ENCODE results near the gene MUC5AC.

DNA sequence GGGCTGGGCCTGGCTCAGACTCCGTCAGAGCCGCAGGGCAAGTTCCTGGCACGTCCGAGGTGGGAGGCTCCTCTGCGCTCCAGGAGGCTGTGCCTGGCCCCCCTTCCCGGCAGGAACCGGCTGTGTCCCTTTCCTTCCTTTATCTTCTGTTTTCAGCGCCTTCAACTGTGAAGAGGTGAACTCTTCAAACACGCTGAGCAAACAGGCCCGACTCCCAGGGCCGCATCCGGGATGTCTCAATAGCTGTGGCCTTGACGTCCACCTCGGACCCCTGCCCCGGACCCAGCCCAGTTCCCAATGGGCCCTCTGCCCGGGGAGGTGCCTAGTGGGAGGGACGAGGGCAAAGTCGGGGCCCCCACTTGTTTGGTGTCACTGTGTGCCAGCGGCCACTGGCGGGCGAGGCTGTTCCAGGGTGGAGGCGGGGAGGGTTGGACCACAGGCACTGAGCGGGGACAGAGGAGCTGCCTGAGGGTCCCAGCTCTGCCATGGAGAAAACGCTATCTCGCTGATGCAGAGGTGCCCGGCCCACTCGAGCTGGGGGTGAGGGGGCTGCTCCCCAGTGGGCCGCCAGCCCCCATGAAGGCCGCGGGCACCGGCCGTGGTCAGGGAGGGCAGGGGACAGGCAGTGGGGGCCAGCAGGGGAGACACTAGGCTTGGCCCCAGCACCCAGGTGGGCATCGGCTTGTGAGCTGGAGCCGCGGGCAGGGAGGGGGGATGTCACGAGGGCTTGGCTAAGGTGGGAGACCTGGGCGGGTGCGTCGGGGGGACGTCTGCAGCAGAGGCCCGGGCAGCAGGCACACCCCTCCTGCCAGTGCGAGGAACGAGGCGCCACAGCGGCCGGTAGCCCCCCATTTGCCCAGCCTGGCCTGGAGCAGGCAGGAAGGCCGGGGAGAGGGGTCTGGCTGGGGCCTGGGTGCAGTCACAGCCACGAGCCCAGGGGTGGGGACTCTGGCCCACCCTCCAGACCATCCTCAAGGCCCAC, 62.4 kb downstream of the MUC5AC start:
- TF ChIP-seq, protein P1, sequence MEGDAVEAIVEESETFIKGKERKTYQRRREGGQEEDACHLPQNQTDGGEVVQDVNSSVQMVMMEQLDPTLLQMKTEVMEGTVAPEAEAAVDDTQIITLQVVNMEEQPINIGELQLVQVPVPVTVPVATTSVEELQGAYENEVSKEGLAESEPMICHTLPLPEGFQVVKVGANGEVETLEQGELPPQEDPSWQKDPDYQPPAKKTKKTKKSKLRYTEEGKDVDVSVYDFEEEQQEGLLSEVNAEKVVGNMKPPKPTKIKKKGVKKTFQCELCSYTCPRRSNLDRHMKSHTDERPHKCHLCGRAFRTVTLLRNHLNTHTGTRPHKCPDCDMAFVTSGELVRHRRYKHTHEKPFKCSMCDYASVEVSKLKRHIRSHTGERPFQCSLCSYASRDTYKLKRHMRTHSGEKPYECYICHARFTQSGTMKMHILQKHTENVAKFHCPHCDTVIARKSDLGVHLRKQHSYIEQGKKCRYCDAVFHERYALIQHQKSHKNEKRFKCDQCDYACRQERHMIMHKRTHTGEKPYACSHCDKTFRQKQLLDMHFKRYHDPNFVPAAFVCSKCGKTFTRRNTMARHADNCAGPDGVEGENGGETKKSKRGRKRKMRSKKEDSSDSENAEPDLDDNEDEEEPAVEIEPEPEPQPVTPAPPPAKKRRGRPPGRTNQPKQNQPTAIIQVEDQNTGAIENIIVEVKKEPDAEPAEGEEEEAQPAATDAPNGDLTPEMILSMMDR (optimal IDR thresholded peaks at IDR 0.05 in 1 of 3, IDR thresholded peaks at IDR 0.05 in 1 of 3, conservative IDR thresholded peaks at IDR 0.05 in 1 of 3; ENCODE audit: extremely low read depth in 1 of 3, insufficient read depth in 2 of 3, low read length in 3 of 3) = no peak
- TF ChIP-seq EZH2 (IDR thresholded peaks at IDR 0.05; ENCODE audit: low read length) = no peak
